ENCODE results near the gene LAYN.
A peak's percentile ranks its signal among the peaks of the same experiment; 100 is the strongest.

LAYN gene

GRCh38 chr11:111582881-111583280 is 42.4 kb downstream of the LAYN start:
- TF ChIP-seq POLR2A (IDR thresholded peaks at IDR 0.05; ENCODE audit: low read depth, low read length) = no peak
- FAIRE-seq (no peak), DNase-seq (ENCODE audit: insufficient read length, low spot score) (no peak)

GRCh38 chr11:111585371-111585770 is 44.9 kb downstream of the LAYN start:
- no peak for TF ChIP-seq POLR2A (IDR thresholded peaks at IDR 0.05; ENCODE audit: low read depth, low read length)
- FAIRE-seq = peak; percentile 23
- DNase-seq (ENCODE audit: insufficient read length, low spot score) = no peak

- DNase-seq (ENCODE audit: insufficient read length, low spot score) (no peak), FAIRE-seq (no peak)
- TF ChIP-seq POLR2A (IDR thresholded peaks at IDR 0.05; ENCODE audit: low read depth, low read length) = no peak
Measured at GRCh38 chr11:111586388-111586831, 45.9 kb downstream of the LAYN start.

- TF ChIP-seq POLR2A (IDR thresholded peaks at IDR 0.05; ENCODE audit: low read depth, low read length) = no peak
- FAIRE-seq (no peak), DNase-seq (ENCODE audit: insufficient read length, low spot score) (no peak)
Measured at GRCh38 chr11:111589114-111589513, 48.6 kb downstream of the LAYN start.

GRCh38 chr11:111589886-111590499 is 49.5 kb downstream of the LAYN start:
- DNase-seq (ENCODE audit: insufficient read length, low spot score) = no peak
- FAIRE-seq = no peak
- no peak for TF ChIP-seq POLR2A (IDR thresholded peaks at IDR 0.05; ENCODE audit: low read depth, low read length)

GRCh38 chr11:111591187-111591960 is 50.9 kb downstream of the LAYN start:
- DNase-seq (ENCODE audit: insufficient read length, low spot score) (no peak), FAIRE-seq (no peak)
- TF ChIP-seq POLR2A (IDR thresholded peaks at IDR 0.05; ENCODE audit: low read depth, low read length) = no peak

- FAIRE-seq (no peak), DNase-seq (ENCODE audit: insufficient read length, low spot score) (no peak)
- no peak for TF ChIP-seq POLR2A (IDR thresholded peaks at IDR 0.05; ENCODE audit: low read depth, low read length)
Measured at GRCh38 chr11:111592491-111592890, 52.0 kb downstream of the LAYN start.

GRCh38 chr11:111596319-111596718 is 55.8 kb downstream of the LAYN start:
- no peak for DNase-seq (ENCODE audit: insufficient read length, low spot score)
- no peak for FAIRE-seq
- no peak for TF ChIP-seq POLR2A (IDR thresholded peaks at IDR 0.05; ENCODE audit: low read depth, low read length)

GRCh38 chr11:111598148-111598547 is 57.6 kb downstream of the LAYN start:
- FAIRE-seq (no peak), DNase-seq (ENCODE audit: insufficient read length, low spot score) (no peak)
- no peak for TF ChIP-seq POLR2A (IDR thresholded peaks at IDR 0.05; ENCODE audit: low read depth, low read length)

GRCh38 chr11:111598559-111598958 is 58.0 kb downstream of the LAYN start:
- FAIRE-seq (no peak), DNase-seq (ENCODE audit: insufficient read length, low spot score) (no peak)
- TF ChIP-seq POLR2A (IDR thresholded peaks at IDR 0.05; ENCODE audit: low read depth, low read length) = no peak

GRCh38 chr11:111601636-111601978 is 61.1 kb downstream of the LAYN start:
- FAIRE-seq (no peak), DNase-seq (ENCODE audit: insufficient read length, low spot score) (no peak)
- TF ChIP-seq POLR2A (IDR thresholded peaks at IDR 0.05; ENCODE audit: low read depth, low read length) = no peak

GRCh38 chr11:111601979-111602864 is 61.7 kb downstream of the LAYN start, which contains the start of gene SIK2:
TSS of gene SIK2 (plus strand) at chr11:111602449. CDS start at chr11:111602564, 115 bp downstream.
- TF ChIP-seq POLR2A (IDR thresholded peaks at IDR 0.05; ENCODE audit: low read depth, low read length) = no peak; the same call in 1 of the 2 replicates
- FAIRE-seq = peak; percentile 72
- peak; percentile 74 for DNase-seq (ENCODE audit: insufficient read length, low spot score)

- peak; percentile 15 for FAIRE-seq
- no peak for DNase-seq (ENCODE audit: insufficient read length, low spot score)
- no peak for TF ChIP-seq POLR2A (IDR thresholded peaks at IDR 0.05; ENCODE audit: low read depth, low read length)
Measured at GRCh38 chr11:111602865-111603610, 62.5 kb downstream of the LAYN start.
